ENCODE data around the gene DYDC2. TPM values are rescaled to one million over a fixed set of nuclear protein-coding genes. Genes with fewer than 3 reads are reported as not detected.

DYDC2 gene, protein sequence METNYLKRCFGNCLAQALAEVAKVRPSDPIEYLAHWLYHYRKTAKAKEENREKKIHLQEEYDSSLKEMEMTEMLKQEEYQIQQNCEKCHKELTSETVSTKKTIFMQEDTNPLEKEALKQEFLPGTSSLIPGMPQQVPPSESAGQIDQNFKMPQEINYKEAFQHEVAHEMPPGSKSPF
- total RNA-seq (10 to 100 TPM in 1 of 2 donors, 1 to 10 TPM in 1; 8.6 to 21.7 TPM), polyA plus RNA-seq (10 to 100 TPM; 17.3 to 24.4 TPM)
- long read RNA-seq, donor 1, partial matches to known transcripts: 0 of 1 reads
- long read RNA-seq, donor 1, other reads (novel, unspliced or antisense): 0 of 1 reads
- long read RNA-seq, donor 2: 0 reads
- long read RNA-seq, donor 3, partial matches to known transcripts: 0 of 1 reads
- long read RNA-seq, donor 3, other reads (novel, unspliced or antisense): 0 of 1 reads
- long read RNA-seq, donor 4: 0 reads
- long read RNA-seq, donor 5: 0 reads

GRCh38 chr10:80356563-80356988, at the start of gene DYDC2, which contains the start of gene DYDC1:
Gene DYDC2 (plus strand): TSS chr10:80356781. CDS start chr10:80362444, 5,663 bp downstream.
Gene DYDC1 (minus strand): TSS chr10:80356755. CDS start chr10:80352601, 4,154 bp downstream.
- H3K36me3 ChIP-seq (ENCODE audit: control insufficient read depth in 4 of 4, insufficient read depth in 4 of 4, low read length in 4 of 4): no peaks in the 10 kb centered on the region
- TF ChIP-seq, protein P1, sequence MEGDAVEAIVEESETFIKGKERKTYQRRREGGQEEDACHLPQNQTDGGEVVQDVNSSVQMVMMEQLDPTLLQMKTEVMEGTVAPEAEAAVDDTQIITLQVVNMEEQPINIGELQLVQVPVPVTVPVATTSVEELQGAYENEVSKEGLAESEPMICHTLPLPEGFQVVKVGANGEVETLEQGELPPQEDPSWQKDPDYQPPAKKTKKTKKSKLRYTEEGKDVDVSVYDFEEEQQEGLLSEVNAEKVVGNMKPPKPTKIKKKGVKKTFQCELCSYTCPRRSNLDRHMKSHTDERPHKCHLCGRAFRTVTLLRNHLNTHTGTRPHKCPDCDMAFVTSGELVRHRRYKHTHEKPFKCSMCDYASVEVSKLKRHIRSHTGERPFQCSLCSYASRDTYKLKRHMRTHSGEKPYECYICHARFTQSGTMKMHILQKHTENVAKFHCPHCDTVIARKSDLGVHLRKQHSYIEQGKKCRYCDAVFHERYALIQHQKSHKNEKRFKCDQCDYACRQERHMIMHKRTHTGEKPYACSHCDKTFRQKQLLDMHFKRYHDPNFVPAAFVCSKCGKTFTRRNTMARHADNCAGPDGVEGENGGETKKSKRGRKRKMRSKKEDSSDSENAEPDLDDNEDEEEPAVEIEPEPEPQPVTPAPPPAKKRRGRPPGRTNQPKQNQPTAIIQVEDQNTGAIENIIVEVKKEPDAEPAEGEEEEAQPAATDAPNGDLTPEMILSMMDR (IDR thresholded peaks at IDR 0.05; ENCODE audit: control extremely low read depth, extremely low read depth): no peak
- H3K27ac ChIP-seq (ENCODE audit: low read depth in 1 of 2, low read length in 1 of 2): no peak within 1 kb of the TSS
- peak within 1 kb of the TSS; percentile 38 for H3K4me3 ChIP-seq
- H3K27me3 ChIP-seq (ENCODE audit: control insufficient read depth in 3 of 3, insufficient read depth in 3 of 3, low read length in 2 of 3): peaks cover 0 to 3% (median 0%) of the 10 kb centered on the region in 3 donors
- H3K9ac ChIP-seq (ENCODE audit: insufficient read depth in 1 of 2, low read length in 2 of 2): peak within 1 kb of the TSS in 1 of 2 donors; percentile 25
- H3K9me3 ChIP-seq (ENCODE audit: control insufficient read depth in 4 of 4, insufficient read depth in 3 of 4, low read length in 3 of 4): peaks cover 0 to 8% (median 0%) of the 10 kb centered on the region in 4 donors
- DNase-seq (peak; percentile 72 to 82 (median 76)), ATAC-seq (ENCODE audit: insufficient read depth, low FRiP score) (no peak)
- 3% methylated on average over 41 to 43 of the region's 43 CpGs for WGBS, 2 donors
- H3K4me1 ChIP-seq (ENCODE audit: control insufficient read depth in 5 of 5, insufficient read depth in 5 of 5, low read length in 5 of 5): peaks cover 0 to 11% (median 3%) of the 10 kb centered on the region in 5 donors

GRCh38 chr10:80313523-80313922, 43.1 kb upstream of the DYDC2 start:
- Histone ChIP-seq H3K27me3 (ENCODE audit: control insufficient read depth in 3 of 3, insufficient read depth in 3 of 3, low read length in 2 of 3) (no peaks in the 10 kb centered on the region), H3K4me3 (no peak overlapping the region), H3K27ac (ENCODE audit: low read depth in 1 of 2, low read length in 1 of 2) (no peak overlapping the region), H3K36me3 (ENCODE audit: control insufficient read depth in 4 of 4, insufficient read depth in 4 of 4, low read length in 4 of 4) (no peaks in the 10 kb centered on the region), H3K4me1 (ENCODE audit: control insufficient read depth in 5 of 5, insufficient read depth in 5 of 5, low read length in 5 of 5) (no peaks in the 10 kb centered on the region), H3K9ac (ENCODE audit: insufficient read depth in 1 of 2, low read length in 2 of 2) (no peak overlapping the region), H3K9me3 (ENCODE audit: control insufficient read depth in 4 of 4, insufficient read depth in 3 of 4, low read length in 3 of 4) (peaks cover 0 to 4% (median 0%) of the 10 kb centered on the region in 4 donors)
- no peak for ATAC-seq (ENCODE audit: insufficient read depth, low FRiP score)
- DNase-seq: no peak
- WGBS, 2 donors: 78 to 82% methylated on average over 5 of the region's 5 CpGs
- TF ChIP-seq, protein P1 (IDR thresholded peaks at IDR 0.05; ENCODE audit: control extremely low read depth, extremely low read depth): no peak

- H3K9ac ChIP-seq (ENCODE audit: insufficient read depth in 1 of 2, low read length in 2 of 2): no peak overlapping the region
- WGBS, 2 donors: 95 to 98% methylated on average over 21 of the region's 21 CpGs
- H3K9me3 ChIP-seq (ENCODE audit: control insufficient read depth in 4 of 4, insufficient read depth in 3 of 4, low read length in 3 of 4): peaks cover 0 to 4% (median 0%) of the 10 kb centered on the region in 4 donors
- no peak overlapping the region for H3K27ac ChIP-seq (ENCODE audit: low read depth in 1 of 2, low read length in 1 of 2)
- no peaks in the 10 kb centered on the region for H3K27me3 ChIP-seq (ENCODE audit: control insufficient read depth in 3 of 3, insufficient read depth in 3 of 3, low read length in 2 of 3)
- ATAC-seq (ENCODE audit: insufficient read depth, low FRiP score) (no peak), DNase-seq (no peak)
- TF ChIP-seq, protein P1 (IDR thresholded peaks at IDR 0.05; ENCODE audit: control extremely low read depth, extremely low read depth): no peak
- H3K4me1 ChIP-seq (ENCODE audit: control insufficient read depth in 5 of 5, insufficient read depth in 5 of 5, low read length in 5 of 5): no peaks in the 10 kb centered on the region
- no peaks in the 10 kb centered on the region for H3K36me3 ChIP-seq (ENCODE audit: control insufficient read depth in 4 of 4, insufficient read depth in 4 of 4, low read length in 4 of 4)
- H3K4me3 ChIP-seq: no peak overlapping the region
Measured at GRCh38 chr10:80315391-80315790, 41.2 kb upstream of the DYDC2 start.
